ENCODE results near the gene TBC1D9B. TPM values are rescaled to one million over a fixed set of nuclear protein-coding genes. Genes with fewer than 3 reads are reported as not detected.

Gene TBC1D9B
- polyA plus RNA-seq, 2 donors, result 44.8 to 69.5 TPM

- H3K9me3 ChIP-seq (ENCODE audit: control insufficient read depth in 2 of 2, insufficient read depth in 1 of 2, low read depth in 1 of 2, low read length in 1 of 2), result no peaks in the 10 kb centered on the region
- H3K27ac ChIP-seq (ENCODE audit: low read depth in 2 of 2, low read length in 1 of 2), result peak overlapping the region; percentile 10 to 26
- no peaks in the 10 kb centered on the region for H3K27me3 ChIP-seq (ENCODE audit: control insufficient read depth in 1 of 2, insufficient read depth in 2 of 2, low read length in 2 of 2)
- WGBS, 2 donors, result 69 to 79% methylated on average over 7 of the region's 7 CpGs
- H3K4me1 ChIP-seq (ENCODE audit: control insufficient read depth in 2 of 2, insufficient read depth in 2 of 2, low read length in 1 of 2), result peaks cover 9% of the 10 kb centered on the region in 2 donors
- H3K36me3 ChIP-seq (ENCODE audit: control insufficient read depth in 2 of 2, insufficient read depth in 2 of 2, low read length in 1 of 2), result no peaks in the 10 kb centered on the region
- no peak overlapping the region for H3K4me3 ChIP-seq (ENCODE audit: low read depth in 1 of 2, low read length in 2 of 2)
Observed at GRCh38 chr5:179912386-179912785, 4.7 kb upstream of the TBC1D9B start.

- peaks cover 0 to 6% of the 10 kb centered on the region in 2 donors for H3K36me3 ChIP-seq (ENCODE audit: control insufficient read depth in 2 of 2, insufficient read depth in 2 of 2, low read length in 1 of 2)
- H3K4me1 ChIP-seq (ENCODE audit: control insufficient read depth in 2 of 2, insufficient read depth in 2 of 2, low read length in 1 of 2), result peaks cover 8 to 21% of the 10 kb centered on the region in 2 donors
- H3K9me3 ChIP-seq (ENCODE audit: control insufficient read depth in 2 of 2, insufficient read depth in 1 of 2, low read depth in 1 of 2, low read length in 1 of 2), result no peaks in the 10 kb centered on the region
- H3K27me3 ChIP-seq (ENCODE audit: control insufficient read depth in 1 of 2, insufficient read depth in 2 of 2, low read length in 2 of 2), result no peaks in the 10 kb centered on the region
- H3K4me3 ChIP-seq (ENCODE audit: low read depth in 1 of 2, low read length in 2 of 2), result no peak overlapping the region
- H3K27ac ChIP-seq (ENCODE audit: low read depth in 2 of 2, low read length in 1 of 2), result no peak overlapping the region
- 90 to 93% methylated on average over 6 of the region's 6 CpGs for WGBS, 2 donors
Observed at GRCh38 chr5:179909224-179909623, 1.5 kb upstream of the TBC1D9B start.

GRCh38 chr5:179908528-179908927, 831 bp upstream of the TBC1D9B start:
- Histone ChIP-seq H3K27me3 (ENCODE audit: control insufficient read depth in 1 of 2, insufficient read depth in 2 of 2, low read length in 2 of 2) (no peaks in the 10 kb centered on the region), H3K27ac (ENCODE audit: low read depth in 2 of 2, low read length in 1 of 2) (peak overlapping the region; percentile 77 to 78), H3K4me3 (ENCODE audit: low read depth in 1 of 2, low read length in 2 of 2) (no peak overlapping the region)

GRCh38 chr5:179906795-179907555, 722 bp downstream of the TBC1D9B start:
- H3K9me3 ChIP-seq (ENCODE audit: control insufficient read depth in 2 of 2, insufficient read depth in 1 of 2, low read depth in 1 of 2, low read length in 1 of 2), result no peaks in the 10 kb centered on the region
- peak overlapping the region; percentile 74 to 85 for H3K4me3 ChIP-seq (ENCODE audit: low read depth in 1 of 2, low read length in 2 of 2)
- peaks cover 3 to 23% of the 10 kb centered on the region in 2 donors for H3K36me3 ChIP-seq (ENCODE audit: control insufficient read depth in 2 of 2, insufficient read depth in 2 of 2, low read length in 1 of 2)
- no peaks in the 10 kb centered on the region for H3K27me3 ChIP-seq (ENCODE audit: control insufficient read depth in 1 of 2, insufficient read depth in 2 of 2, low read length in 2 of 2)
- peak overlapping the region; percentile 93 to 95 for H3K27ac ChIP-seq (ENCODE audit: low read depth in 2 of 2, low read length in 1 of 2)
- H3K4me1 ChIP-seq (ENCODE audit: control insufficient read depth in 2 of 2, insufficient read depth in 2 of 2, low read length in 1 of 2), result peaks cover 8 to 12% of the 10 kb centered on the region in 2 donors
- WGBS, 2 donors, result 8 to 9% methylated on average over 43 to 50 of the region's 50 CpGs

More at GRCh38 chr5:179908528-179908927, 831 bp upstream of the TBC1D9B start:
- H3K4me1 ChIP-seq (ENCODE audit: control insufficient read depth in 2 of 2, insufficient read depth in 2 of 2, low read length in 1 of 2), result peaks cover 8 to 18% of the 10 kb centered on the region in 2 donors
- 75 to 85% methylated on average over 16 of the region's 16 CpGs for WGBS, 2 donors
- no peaks in the 10 kb centered on the region for H3K9me3 ChIP-seq (ENCODE audit: control insufficient read depth in 2 of 2, insufficient read depth in 1 of 2, low read depth in 1 of 2, low read length in 1 of 2)
- H3K36me3 ChIP-seq (ENCODE audit: control insufficient read depth in 2 of 2, insufficient read depth in 2 of 2, low read length in 1 of 2), result peaks cover 0 to 11% of the 10 kb centered on the region in 2 donors

GRCh38 chr5:179906294-179906794, 1.4 kb downstream of the TBC1D9B start:
- WGBS, 2 donors, result 81 to 83% methylated on average over 23 to 24 of the region's 24 CpGs

GRCh38 chr5:179905161-179905560, 2.5 kb downstream of the TBC1D9B start:
- Histone ChIP-seq H3K4me3 (ENCODE audit: low read depth in 1 of 2, low read length in 2 of 2) (no peak overlapping the region), H3K4me1 (ENCODE audit: control insufficient read depth in 2 of 2, insufficient read depth in 2 of 2, low read length in 1 of 2) (peaks cover 8 to 12% of the 10 kb centered on the region in 2 donors), H3K27me3 (ENCODE audit: control insufficient read depth in 1 of 2, insufficient read depth in 2 of 2, low read length in 2 of 2) (no peaks in the 10 kb centered on the region), H3K27ac (ENCODE audit: low read depth in 2 of 2, low read length in 1 of 2) (no peak overlapping the region), H3K9me3 (ENCODE audit: control insufficient read depth in 2 of 2, insufficient read depth in 1 of 2, low read depth in 1 of 2, low read length in 1 of 2) (no peaks in the 10 kb centered on the region), H3K36me3 (ENCODE audit: control insufficient read depth in 2 of 2, insufficient read depth in 2 of 2, low read length in 1 of 2) (peaks cover 3 to 28% of the 10 kb centered on the region in 2 donors)
- WGBS, 2 donors, result 87 to 88% methylated on average over 8 of the region's 8 CpGs

More at GRCh38 chr5:179906294-179906794, 1.4 kb downstream of the TBC1D9B start:
- H3K27me3 ChIP-seq (ENCODE audit: control insufficient read depth in 1 of 2, insufficient read depth in 2 of 2, low read length in 2 of 2), result no peaks in the 10 kb centered on the region
- no peaks in the 10 kb centered on the region for H3K9me3 ChIP-seq (ENCODE audit: control insufficient read depth in 2 of 2, insufficient read depth in 1 of 2, low read depth in 1 of 2, low read length in 1 of 2)
- H3K4me1 ChIP-seq (ENCODE audit: control insufficient read depth in 2 of 2, insufficient read depth in 2 of 2, low read length in 1 of 2), result peaks cover 8 to 12% of the 10 kb centered on the region in 2 donors
- peak overlapping the region; percentile 93 to 95 for H3K27ac ChIP-seq (ENCODE audit: low read depth in 2 of 2, low read length in 1 of 2)
- peak overlapping the region; percentile 74 to 85 for H3K4me3 ChIP-seq (ENCODE audit: low read depth in 1 of 2, low read length in 2 of 2)
- peaks cover 3 to 25% of the 10 kb centered on the region in 2 donors for H3K36me3 ChIP-seq (ENCODE audit: control insufficient read depth in 2 of 2, insufficient read depth in 2 of 2, low read length in 1 of 2)

GRCh38 chr5:179904463-179905160, 3.1 kb downstream of the TBC1D9B start:
- H3K27ac ChIP-seq (ENCODE audit: low read depth in 2 of 2, low read length in 1 of 2), result no peak overlapping the region
- H3K27me3 ChIP-seq (ENCODE audit: control insufficient read depth in 1 of 2, insufficient read depth in 2 of 2, low read length in 2 of 2), result no peaks in the 10 kb centered on the region
- H3K9me3 ChIP-seq (ENCODE audit: control insufficient read depth in 2 of 2, insufficient read depth in 1 of 2, low read depth in 1 of 2, low read length in 1 of 2), result no peaks in the 10 kb centered on the region
- H3K36me3 ChIP-seq (ENCODE audit: control insufficient read depth in 2 of 2, insufficient read depth in 2 of 2, low read length in 1 of 2), result peaks cover 3 to 28% of the 10 kb centered on the region in 2 donors
- 94 to 95% methylated on average over 25 of the region's 25 CpGs for WGBS, 2 donors
- H3K4me1 ChIP-seq (ENCODE audit: control insufficient read depth in 2 of 2, insufficient read depth in 2 of 2, low read length in 1 of 2), result peaks cover 8 to 12% of the 10 kb centered on the region in 2 donors
- no peak overlapping the region for H3K4me3 ChIP-seq (ENCODE audit: low read depth in 1 of 2, low read length in 2 of 2)

- H3K27me3 ChIP-seq (ENCODE audit: control insufficient read depth in 1 of 2, insufficient read depth in 2 of 2, low read length in 2 of 2), result no peaks in the 10 kb centered on the region
- peaks cover 4 to 33% of the 10 kb centered on the region in 2 donors for H3K36me3 ChIP-seq (ENCODE audit: control insufficient read depth in 2 of 2, insufficient read depth in 2 of 2, low read length in 1 of 2)
- H3K9me3 ChIP-seq (ENCODE audit: control insufficient read depth in 2 of 2, insufficient read depth in 1 of 2, low read depth in 1 of 2, low read length in 1 of 2), result no peaks in the 10 kb centered on the region
- H3K4me3 ChIP-seq (ENCODE audit: low read depth in 1 of 2, low read length in 2 of 2), result no peak overlapping the region
- H3K27ac ChIP-seq (ENCODE audit: low read depth in 2 of 2, low read length in 1 of 2), result no peak overlapping the region
- peaks cover 4 to 12% of the 10 kb centered on the region in 2 donors for H3K4me1 ChIP-seq (ENCODE audit: control insufficient read depth in 2 of 2, insufficient read depth in 2 of 2, low read length in 1 of 2)
- 94 to 95% methylated on average over 7 of the region's 7 CpGs for WGBS, 2 donors
Observed at GRCh38 chr5:179902763-179903158, 4.9 kb downstream of the TBC1D9B start.

GRCh38 chr5:179901915-179902762, 5.6 kb downstream of the TBC1D9B start:
- Histone ChIP-seq H3K27ac (ENCODE audit: low read depth in 2 of 2, low read length in 1 of 2) (no peak overlapping the region), H3K27me3 (ENCODE audit: control insufficient read depth in 1 of 2, insufficient read depth in 2 of 2, low read length in 2 of 2) (no peaks in the 10 kb centered on the region), H3K4me1 (ENCODE audit: control insufficient read depth in 2 of 2, insufficient read depth in 2 of 2, low read length in 1 of 2) (peaks cover 4 to 12% of the 10 kb centered on the region in 2 donors), H3K9me3 (ENCODE audit: control insufficient read depth in 2 of 2, insufficient read depth in 1 of 2, low read depth in 1 of 2, low read length in 1 of 2) (no peaks in the 10 kb centered on the region), H3K36me3 (ENCODE audit: control insufficient read depth in 2 of 2, insufficient read depth in 2 of 2, low read length in 1 of 2) (peaks cover 8 to 35% of the 10 kb centered on the region in 2 donors), H3K4me3 (ENCODE audit: low read depth in 1 of 2, low read length in 2 of 2) (no peak overlapping the region)
- WGBS, 2 donors, result 88 to 90% methylated on average over 14 to 15 of the region's 15 CpGs
